Stimulated activated naive CD8-positive, alpha-beta T cell treated with anti-CD3 and anti-CD28 coated beads, Interleukin-15, Interleukin-2, amounts not matched to agents 100 ng/mL and 50 ng/mL, for 24 hours (primary cell): ENCODE data around the gene CASR.

Experiments
- H3K27ac Mint-ChIP-seq: one replicate; pipeline ENCODE4 v1.8.0; 2021; ENCODE audit warnings: mild to moderate bottlenecking, mixed read lengths
- H3K27me3 Mint-ChIP-seq: one replicate; pipeline ENCODE4 v1.8.0; 2021; ENCODE audit warnings: mixed read lengths
- H3K36me3 Mint-ChIP-seq: one replicate; pipeline ENCODE4 v1.8.0; 2021; ENCODE audit warnings: low read depth, mixed read lengths
- H3K4me1 Mint-ChIP-seq: one replicate; pipeline ENCODE4 v1.8.0; 2021; ENCODE audit warnings: low read depth, mixed read lengths
- H3K4me3 Mint-ChIP-seq: one replicate; pipeline ENCODE4 v1.8.0; 2021; ENCODE audit warnings: mild to moderate bottlenecking, mixed read lengths
- H3K9me3 Mint-ChIP-seq: one replicate; pipeline ENCODE4 v1.8.0; 2021; ENCODE audit warnings: mixed read lengths

Gene CASR

GRCh38 chr3:122322095-122323075, 138.9 kb downstream of the CASR start:
- H3K27ac Mint-ChIP-seq, result peak overlapping the region; percentile 39
- peaks cover 21% of the 10 kb centered on the region for H3K4me1 Mint-ChIP-seq
- no peaks in the 10 kb centered on the region for H3K36me3 Mint-ChIP-seq
- H3K27me3 Mint-ChIP-seq, result peaks cover 7% of the 10 kb centered on the region
- H3K4me3 Mint-ChIP-seq, result no peak overlapping the region
- H3K9me3 Mint-ChIP-seq, result peaks cover 8% of the 10 kb centered on the region

GRCh38 chr3:122324871-122325323, 141.4 kb downstream of the CASR start, which contains the start of gene CSTA:
Gene CSTA (plus strand): TSS chr3:122325248. CDS start chr3:122325293, 45 bp downstream.
- Mint-ChIP-seq H3K4me1 (peaks cover 21% of the 10 kb centered on the region), H3K36me3 (no peaks in the 10 kb centered on the region), H3K27me3 (peaks cover 7% of the 10 kb centered on the region), H3K9me3 (peaks cover 5% of the 10 kb centered on the region), H3K27ac (no peak within 1 kb of the TSS), H3K4me3 (no peak within 1 kb of the TSS)

GRCh38 chr3:122325769-122326168, 142.3 kb downstream of the CASR start:
- Mint-ChIP-seq H3K36me3 (no peaks in the 10 kb centered on the region), H3K9me3 (no peaks in the 10 kb centered on the region), H3K27ac (no peak overlapping the region), H3K4me3 (no peak overlapping the region), H3K4me1 (peaks cover 21% of the 10 kb centered on the region), H3K27me3 (peaks cover 11% of the 10 kb centered on the region)

- H3K4me1 Mint-ChIP-seq, result no peaks in the 10 kb centered on the region
- no peak overlapping the region for H3K27ac Mint-ChIP-seq
- no peaks in the 10 kb centered on the region for H3K36me3 Mint-ChIP-seq
- H3K27me3 Mint-ChIP-seq, result peaks cover 13% of the 10 kb centered on the region
- H3K4me3 Mint-ChIP-seq, result no peak overlapping the region
- H3K9me3 Mint-ChIP-seq, result no peaks in the 10 kb centered on the region
Measured at GRCh38 chr3:122331886-122332285, 148.4 kb downstream of the CASR start.

GRCh38 chr3:122332551-122332950, 149.1 kb downstream of the CASR start:
- H3K4me3 Mint-ChIP-seq, result no peak overlapping the region
- H3K27me3 Mint-ChIP-seq, result peaks cover 13% of the 10 kb centered on the region
- H3K9me3 Mint-ChIP-seq, result no peaks in the 10 kb centered on the region

More at GRCh38 chr3:122332551-122332950, 149.1 kb downstream of the CASR start:
- Mint-ChIP-seq H3K36me3 (no peaks in the 10 kb centered on the region), H3K27ac (no peak overlapping the region), H3K4me1 (no peaks in the 10 kb centered on the region)
